ENCODE data around the gene GNAQ.
A peak's percentile ranks its signal among the peaks of the same experiment; 100 is the strongest.

GNAQ gene

DNA sequence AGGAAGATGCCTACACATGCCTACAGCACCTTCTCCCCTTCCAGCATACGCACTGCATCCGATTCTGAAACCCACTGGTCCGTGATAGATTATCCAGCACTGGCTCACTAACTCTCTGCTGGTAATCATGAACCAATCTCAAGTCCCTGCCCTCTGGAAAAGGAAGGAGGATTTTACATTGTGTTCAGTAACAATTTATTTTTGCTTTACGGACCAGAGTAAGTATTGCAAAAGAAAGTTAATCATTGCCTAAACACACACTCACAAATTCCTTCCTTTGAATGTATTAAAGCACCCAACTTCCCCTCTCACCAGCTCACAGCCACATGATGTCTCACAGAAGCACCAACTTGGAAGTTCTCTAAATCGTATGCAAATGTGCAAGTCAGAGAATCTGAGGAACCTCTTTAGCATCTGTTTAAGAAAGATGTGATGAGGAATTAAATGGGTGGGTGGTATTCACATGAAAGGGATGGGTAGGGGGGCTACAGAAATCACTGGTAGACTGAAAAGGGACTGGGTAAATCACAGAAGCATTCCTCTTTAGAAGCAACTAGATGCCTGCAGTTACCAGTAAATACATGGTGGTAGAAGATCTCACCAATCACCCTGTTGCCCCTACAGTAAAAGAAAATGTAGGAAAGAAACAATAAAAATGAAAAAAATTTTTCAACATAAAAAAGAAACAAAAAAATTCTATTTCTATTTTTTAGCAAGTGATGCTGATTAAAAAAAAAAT, 8.4 kb downstream of the GNAQ start:
- H3K27ac Mint-ChIP-seq, result no peak overlapping the region
- DNase-seq, result no peak
- H3K27me3 Mint-ChIP-seq, result no peaks in the 10 kb centered on the region
- H3K4me1 Mint-ChIP-seq, result peaks cover 65% of the 10 kb centered on the region
- no peaks in the 10 kb centered on the region for H3K9me3 Mint-ChIP-seq
- peak overlapping the region; percentile 30 to 53 for H3K4me3 Mint-ChIP-seq
- peak; percentile 60 for ATAC-seq

DNA sequence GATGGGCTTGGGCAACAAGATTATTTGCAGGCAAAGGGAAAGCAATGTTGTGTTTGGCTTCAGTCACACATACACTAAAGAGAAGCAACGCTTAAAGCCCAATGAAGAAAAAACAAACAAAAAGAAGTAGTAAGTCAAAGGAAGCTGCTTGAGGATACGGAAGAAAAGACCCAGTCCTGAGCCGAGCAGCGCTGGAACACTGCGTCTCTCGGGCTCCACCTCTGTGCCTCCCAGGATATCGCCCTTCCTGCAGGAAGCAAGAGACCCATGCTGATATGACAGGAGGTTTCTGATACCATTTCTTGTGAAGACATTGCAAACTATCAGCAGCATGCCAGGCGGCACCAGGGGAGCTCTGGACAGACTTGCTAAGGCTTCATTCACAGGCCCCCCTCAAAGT, 9.9 kb downstream of the GNAQ start:
- H3K9me3 Mint-ChIP-seq, result no peaks in the 10 kb centered on the region
- H3K27ac Mint-ChIP-seq, result no peak overlapping the region
- ATAC-seq (no peak), DNase-seq (no peak)
- H3K4me3 Mint-ChIP-seq, result peak overlapping the region in 1 of 2 donors; percentile 41
- no peaks in the 10 kb centered on the region for H3K27me3 Mint-ChIP-seq
- H3K4me1 Mint-ChIP-seq, result peaks cover 69% of the 10 kb centered on the region

DNA sequence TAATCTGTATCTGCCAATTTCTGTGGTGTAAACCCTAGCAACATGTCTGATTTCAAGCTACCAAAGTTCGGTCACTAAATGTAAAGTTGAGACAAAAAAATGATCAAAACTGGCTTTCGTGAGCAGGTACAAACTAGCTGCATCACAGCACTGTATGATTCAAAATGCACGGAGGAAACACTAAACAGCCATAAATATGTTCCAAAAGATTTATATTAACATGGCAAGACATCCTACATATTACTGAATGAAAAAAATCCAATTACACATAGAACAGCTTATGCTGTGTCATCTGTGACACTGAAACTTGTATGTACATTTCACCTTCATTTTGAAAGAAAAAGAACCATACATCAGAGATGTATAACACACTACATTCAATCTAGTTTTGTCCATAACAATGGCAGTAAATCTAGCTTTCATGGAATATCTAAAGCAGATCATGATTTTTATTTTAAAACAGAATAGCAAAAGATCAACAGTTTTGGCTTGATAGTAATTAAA, 14.4 kb downstream of the GNAQ start:
- H3K27me3 Mint-ChIP-seq, result no peaks in the 10 kb centered on the region
- H3K4me3 Mint-ChIP-seq, result no peak overlapping the region
- ATAC-seq (no peak), DNase-seq (no peak)
- H3K9me3 Mint-ChIP-seq, result no peaks in the 10 kb centered on the region
- peaks cover 44% of the 10 kb centered on the region for H3K4me1 Mint-ChIP-seq
- H3K27ac Mint-ChIP-seq, result no peak overlapping the region

DNA sequence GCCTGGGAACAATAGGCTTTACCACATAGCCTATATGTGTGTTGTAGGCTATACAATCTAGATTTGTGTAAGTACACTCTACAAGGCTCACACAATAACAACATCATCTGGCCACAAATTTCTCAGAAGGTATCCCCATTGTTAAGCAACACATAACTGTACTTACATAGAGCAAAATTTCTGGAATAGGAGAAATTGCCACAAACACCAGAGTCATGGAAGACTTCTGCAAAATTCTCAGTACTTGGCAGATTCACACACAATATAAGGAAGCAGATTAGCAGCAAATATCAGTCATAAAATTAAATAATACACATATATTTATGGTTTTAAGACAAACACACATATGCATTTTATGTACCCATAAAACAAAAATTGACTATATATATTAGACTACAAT, 16.4 kb downstream of the GNAQ start:
- DNase-seq (no peak), ATAC-seq (no peak)
- no peak overlapping the region for H3K27ac Mint-ChIP-seq
- no peaks in the 10 kb centered on the region for H3K27me3 Mint-ChIP-seq
- H3K4me1 Mint-ChIP-seq, result peaks cover 41% of the 10 kb centered on the region
- H3K4me3 Mint-ChIP-seq, result no peak overlapping the region
- H3K9me3 Mint-ChIP-seq, result no peaks in the 10 kb centered on the region

DNA sequence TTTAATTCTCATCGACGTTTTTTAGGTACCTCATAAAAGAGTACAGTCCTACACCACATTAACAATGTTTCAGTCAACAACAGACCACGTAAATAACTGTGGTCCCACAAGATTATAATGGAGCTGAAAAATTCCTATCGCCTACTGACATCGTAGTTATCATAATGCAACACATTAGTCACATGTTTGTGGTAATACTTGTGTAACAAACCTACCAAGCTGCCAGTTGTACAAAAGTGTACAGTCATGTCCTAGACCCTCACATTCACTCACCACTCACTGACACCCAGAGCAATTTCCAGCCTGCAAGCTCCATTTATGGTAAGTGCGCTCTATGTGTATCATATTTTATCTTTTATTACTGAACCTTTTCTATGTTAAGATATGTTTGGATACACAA, 16.8 kb downstream of the GNAQ start:
- Mint-ChIP-seq H3K27me3 (no peaks in the 10 kb centered on the region), H3K9me3 (no peaks in the 10 kb centered on the region), H3K4me3 (no peak overlapping the region), H3K4me1 (peaks cover 43% of the 10 kb centered on the region), H3K27ac (no peak overlapping the region)
- DNase-seq, result no peak
- no peak for ATAC-seq

DNA sequence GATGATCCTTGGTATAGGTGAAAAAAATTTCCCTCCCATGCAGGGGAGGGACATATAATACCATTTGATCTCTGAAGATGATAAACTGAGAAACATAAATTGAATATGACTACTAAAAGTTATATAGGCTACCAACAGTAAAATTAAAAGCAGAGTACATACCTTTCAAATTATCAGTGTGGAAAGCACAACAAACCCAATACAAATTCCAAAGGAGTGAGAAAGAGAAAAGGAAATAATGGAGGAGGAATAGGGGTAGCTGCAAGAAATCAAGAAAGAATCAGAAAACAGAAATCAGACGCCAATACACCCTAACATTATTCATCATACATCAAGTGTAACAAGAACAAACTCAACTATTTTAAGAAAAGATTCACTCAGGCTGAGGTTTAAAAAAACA, 17.7 kb downstream of the GNAQ start:
- Mint-ChIP-seq H3K9me3 (no peaks in the 10 kb centered on the region), H3K27me3 (no peaks in the 10 kb centered on the region), H3K27ac (no peak overlapping the region), H3K4me3 (no peak overlapping the region), H3K4me1 (peaks cover 50% of the 10 kb centered on the region)
- DNase-seq (no peak), ATAC-seq (no peak)

DNA sequence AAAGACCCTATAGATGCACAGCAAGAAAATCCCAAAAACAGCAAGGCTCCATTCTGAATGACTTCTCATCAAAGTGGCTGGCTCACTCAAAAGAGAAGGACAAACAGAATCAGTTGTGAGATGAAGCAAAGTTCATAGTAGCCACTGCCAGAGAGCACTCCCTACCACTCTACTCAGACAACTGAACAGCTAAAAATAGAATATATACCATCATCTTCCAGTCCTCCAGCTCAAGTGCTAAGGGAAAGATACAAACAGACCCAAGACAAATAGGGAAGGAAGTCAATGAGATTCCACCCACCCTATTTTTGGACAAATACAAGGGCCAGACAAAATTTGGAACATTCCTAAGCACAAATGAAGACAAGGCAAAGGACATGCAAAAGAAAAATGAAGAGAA, 20.6 kb downstream of the GNAQ start:
- DNase-seq, result no peak
- no peak for ATAC-seq
- H3K27ac Mint-ChIP-seq, result no peak overlapping the region
- peaks cover 62% of the 10 kb centered on the region for H3K4me1 Mint-ChIP-seq
- H3K27me3 Mint-ChIP-seq, result no peaks in the 10 kb centered on the region
- peak overlapping the region in 1 of 2 donors; percentile 5 for H3K4me3 Mint-ChIP-seq
- H3K9me3 Mint-ChIP-seq, result no peaks in the 10 kb centered on the region

DNA sequence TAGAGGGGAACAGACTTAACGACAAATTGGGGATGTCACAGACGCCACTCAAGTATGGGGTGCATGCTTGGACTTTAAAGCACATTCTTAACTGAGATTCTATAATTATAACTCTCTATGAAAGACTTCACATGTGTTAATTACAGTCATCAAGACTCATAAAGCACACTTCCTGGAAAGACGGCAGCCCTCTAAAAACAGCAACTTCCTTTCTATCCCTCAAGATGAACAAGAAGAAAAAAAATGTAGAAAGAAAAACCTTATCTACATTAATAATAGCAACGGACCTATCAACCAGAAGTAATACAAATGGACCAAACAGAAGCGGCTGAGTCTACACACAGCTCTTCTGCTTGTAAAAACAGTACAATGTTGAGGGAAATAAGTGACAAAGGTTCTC, 21.2 kb downstream of the GNAQ start:
- Mint-ChIP-seq H3K27ac (peak overlapping the region; percentile 2 to 91), H3K9me3 (no peaks in the 10 kb centered on the region), H3K27me3 (no peaks in the 10 kb centered on the region), H3K4me1 (peaks cover 62% of the 10 kb centered on the region), H3K4me3 (peak overlapping the region; percentile 53 to 70)
- ATAC-seq (no peak), DNase-seq (no peak)

DNA sequence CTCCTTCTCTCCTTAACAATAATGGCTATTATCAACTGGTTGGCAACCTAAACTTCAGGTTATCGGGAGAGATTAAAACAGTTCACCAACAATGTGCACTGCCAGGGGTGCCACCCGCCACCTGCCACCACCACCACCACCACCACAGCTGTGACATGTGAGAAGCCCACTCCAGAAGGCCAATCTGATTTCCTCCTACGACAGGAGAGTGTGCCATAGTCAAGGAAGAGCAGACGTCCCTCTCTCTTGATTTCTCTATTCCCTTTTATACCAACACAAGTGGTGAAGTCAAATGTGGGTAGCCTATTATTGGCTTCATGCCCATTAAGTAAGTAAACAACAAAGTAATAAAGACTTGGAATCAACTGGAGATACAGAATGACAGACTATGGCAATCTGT, 22.4 kb downstream of the GNAQ start:
- Mint-ChIP-seq H3K4me1 (peaks cover 64% of the 10 kb centered on the region), H3K4me3 (peak overlapping the region in 1 of 2 donors; percentile 70), H3K9me3 (peaks cover 0 to 5% of the 10 kb centered on the region in 2 donors), H3K27ac (peak overlapping the region in 1 of 2 donors; percentile 91), H3K27me3 (no peaks in the 10 kb centered on the region)
- ATAC-seq (no peak), DNase-seq (no peak)

DNA sequence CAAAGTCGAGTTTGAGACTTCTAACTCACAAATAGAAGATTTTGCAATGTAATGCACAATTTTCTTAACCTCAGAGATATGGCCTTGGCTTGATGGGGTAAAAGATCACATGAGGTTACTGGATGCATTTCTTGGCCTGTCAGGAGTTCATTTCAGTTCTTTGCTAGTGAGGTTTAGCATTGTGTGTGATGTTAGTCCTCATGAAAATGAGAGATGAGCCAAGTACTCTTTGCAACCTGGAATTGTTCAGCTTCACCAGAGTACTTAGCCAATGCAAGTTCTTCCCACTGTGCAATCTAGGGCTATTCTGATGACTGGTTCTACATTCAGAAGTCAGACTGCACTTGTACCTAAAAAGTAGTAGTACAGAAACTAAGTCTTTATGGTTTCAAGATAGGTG, 24.9 kb downstream of the GNAQ start:
- peaks cover 79% of the 10 kb centered on the region for H3K4me1 Mint-ChIP-seq
- H3K9me3 Mint-ChIP-seq, result peaks cover 0 to 5% of the 10 kb centered on the region in 2 donors
- DNase-seq, result no peak
- no peak overlapping the region for H3K4me3 Mint-ChIP-seq
- no peak for ATAC-seq
- no peak overlapping the region for H3K27ac Mint-ChIP-seq
- no peaks in the 10 kb centered on the region for H3K27me3 Mint-ChIP-seq

DNA sequence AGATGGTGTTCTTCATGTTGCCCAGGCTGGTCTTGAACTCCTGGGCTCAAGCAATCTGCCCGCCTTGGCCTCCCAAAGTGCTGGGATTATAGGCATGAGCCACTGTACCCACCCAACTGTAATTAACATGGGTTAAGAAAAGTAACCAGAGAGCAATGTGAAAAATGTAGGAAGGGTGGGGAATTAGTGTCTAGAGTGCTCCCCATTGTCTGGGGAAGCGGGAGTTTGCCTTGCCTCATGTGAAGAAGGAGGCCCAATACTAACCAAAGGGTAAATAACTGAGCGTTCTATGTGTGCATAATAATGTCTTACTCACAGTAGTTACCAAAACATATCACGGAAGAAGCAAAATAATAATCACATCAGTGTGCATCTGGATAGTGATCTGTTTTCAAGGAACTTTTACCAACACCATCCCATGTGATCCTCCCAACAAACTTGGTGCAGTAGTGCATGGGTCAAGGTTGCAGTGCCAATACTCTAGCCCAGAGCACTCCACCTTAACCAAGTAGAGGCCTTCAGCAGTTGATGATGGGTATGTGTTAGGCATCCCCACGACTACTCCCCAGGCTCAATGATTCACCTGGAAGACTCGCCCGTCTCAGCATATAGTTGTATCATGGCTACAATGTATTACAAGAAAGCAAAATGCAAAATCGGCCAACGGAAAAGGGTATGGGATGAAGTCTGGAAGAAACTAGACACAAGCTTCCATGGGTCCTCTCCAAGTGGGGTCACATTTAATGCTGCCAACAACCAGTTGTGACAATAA, 26.2 kb downstream of the GNAQ start:
- no peaks in the 10 kb centered on the region for H3K27me3 Mint-ChIP-seq
- no peak overlapping the region for H3K27ac Mint-ChIP-seq
- DNase-seq (no peak), ATAC-seq (no peak)
- H3K4me1 Mint-ChIP-seq, result peaks cover 75% of the 10 kb centered on the region
- peaks cover 0 to 5% of the 10 kb centered on the region in 2 donors for H3K9me3 Mint-ChIP-seq
- no peak overlapping the region for H3K4me3 Mint-ChIP-seq

DNA sequence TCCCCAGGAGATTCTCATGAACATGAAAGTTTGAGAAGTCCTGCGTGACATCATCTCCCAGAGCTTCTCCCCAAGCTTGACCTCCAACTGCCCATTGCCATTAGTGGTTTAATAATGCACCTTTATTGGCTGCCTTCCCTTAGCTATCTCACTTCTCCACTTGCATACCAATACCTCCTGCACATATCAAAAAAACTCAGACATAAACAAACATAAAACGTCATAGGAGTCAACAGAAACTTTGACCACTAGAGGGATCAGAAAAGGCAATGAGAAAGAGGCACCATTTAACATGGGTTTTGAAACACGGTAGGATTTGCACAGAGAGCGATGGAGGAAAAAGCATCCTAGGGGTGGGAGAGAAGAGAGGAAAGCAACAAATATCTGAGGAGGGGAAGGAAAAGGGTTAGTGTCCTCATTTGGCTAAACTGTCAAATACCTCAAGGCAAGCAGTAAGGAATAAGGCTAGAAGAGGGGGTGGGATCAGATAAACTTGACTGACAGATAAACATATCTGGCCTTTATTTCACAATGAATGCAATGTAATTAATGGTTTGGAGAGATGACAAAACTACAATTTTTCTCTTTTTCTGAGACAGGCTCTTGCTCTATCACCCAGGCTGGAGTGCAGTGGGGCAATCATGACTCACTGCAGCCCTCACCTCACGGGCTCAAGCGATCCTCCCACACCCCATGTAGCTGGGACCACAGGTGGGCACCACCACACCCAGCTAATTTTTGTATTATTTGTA, 27.0 kb downstream of the GNAQ start:
- H3K9me3 Mint-ChIP-seq, result peaks cover 0 to 5% of the 10 kb centered on the region in 2 donors
- DNase-seq (no peak), ATAC-seq (no peak)
- H3K4me3 Mint-ChIP-seq, result no peak overlapping the region
- H3K4me1 Mint-ChIP-seq, result peaks cover 72% of the 10 kb centered on the region
- H3K27ac Mint-ChIP-seq, result no peak overlapping the region
- H3K27me3 Mint-ChIP-seq, result no peaks in the 10 kb centered on the region

DNA sequence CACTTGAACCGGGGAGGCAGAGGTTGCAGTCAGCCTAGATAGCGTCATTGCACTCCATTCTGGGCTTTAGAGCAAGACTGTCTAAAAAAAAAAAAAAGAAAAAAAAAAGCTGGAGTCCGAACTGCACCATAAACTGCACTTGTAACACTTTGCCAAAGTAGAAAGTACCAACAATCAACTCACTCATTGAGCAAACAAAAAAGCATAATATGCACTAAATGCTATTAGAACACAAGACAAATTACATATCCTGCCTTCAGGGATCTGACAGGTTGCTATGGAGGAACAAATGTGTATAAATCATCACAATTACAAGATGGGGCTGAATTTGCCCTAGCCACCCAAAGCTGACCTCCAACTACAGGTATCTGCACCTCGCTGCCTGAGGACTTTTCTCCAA, 27.9 kb downstream of the GNAQ start:
- no peak for ATAC-seq
- H3K4me3 Mint-ChIP-seq, result no peak overlapping the region
- H3K4me1 Mint-ChIP-seq, result peaks cover 69% of the 10 kb centered on the region
- no peak overlapping the region for H3K27ac Mint-ChIP-seq
- peaks cover 0 to 5% of the 10 kb centered on the region in 2 donors for H3K9me3 Mint-ChIP-seq
- H3K27me3 Mint-ChIP-seq, result no peaks in the 10 kb centered on the region
- DNase-seq, result no peak

DNA sequence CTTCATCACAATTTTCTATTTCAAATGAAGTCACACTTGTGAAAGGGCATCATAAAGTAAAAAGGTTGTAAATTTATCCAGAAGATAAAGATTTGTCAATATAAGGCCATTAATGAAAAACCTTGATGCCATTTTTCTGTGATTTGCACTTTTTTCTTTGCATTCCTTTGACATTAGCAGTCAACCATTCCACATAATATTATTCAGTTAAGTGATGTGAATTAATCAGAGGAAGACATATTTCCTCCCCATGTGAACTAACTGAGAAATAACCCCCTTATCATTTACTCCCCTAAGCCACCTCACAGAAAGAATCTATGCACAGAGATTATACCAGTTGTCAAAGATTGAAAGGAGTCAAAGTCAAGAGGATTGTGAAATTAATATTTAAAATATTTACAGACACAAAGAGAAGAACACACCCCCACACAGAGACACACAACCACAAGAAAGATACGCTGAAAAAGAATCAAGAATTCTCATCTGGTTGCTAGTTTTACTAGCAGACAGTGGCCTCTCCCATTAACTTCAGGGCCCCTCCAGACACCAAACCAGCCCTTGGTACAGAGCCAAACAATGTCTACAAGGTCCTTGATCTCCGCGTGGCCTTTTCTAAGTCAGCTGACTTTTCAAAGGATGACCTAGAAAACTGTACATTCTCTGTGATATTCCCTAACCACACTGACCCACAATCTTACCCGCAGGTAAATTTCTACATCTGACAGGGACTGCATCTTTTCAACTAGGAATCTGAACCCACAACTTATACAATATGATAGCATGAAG, 29.5 kb downstream of the GNAQ start:
- no peaks in the 10 kb centered on the region for H3K27me3 Mint-ChIP-seq
- peak overlapping the region; percentile 21 to 41 for H3K4me3 Mint-ChIP-seq
- no peak for DNase-seq
- peaks cover 0 to 5% of the 10 kb centered on the region in 2 donors for H3K9me3 Mint-ChIP-seq
- peaks cover 70% of the 10 kb centered on the region for H3K4me1 Mint-ChIP-seq
- ATAC-seq, result no peak
- H3K27ac Mint-ChIP-seq, result peak overlapping the region in 1 of 2 donors; percentile 21

DNA sequence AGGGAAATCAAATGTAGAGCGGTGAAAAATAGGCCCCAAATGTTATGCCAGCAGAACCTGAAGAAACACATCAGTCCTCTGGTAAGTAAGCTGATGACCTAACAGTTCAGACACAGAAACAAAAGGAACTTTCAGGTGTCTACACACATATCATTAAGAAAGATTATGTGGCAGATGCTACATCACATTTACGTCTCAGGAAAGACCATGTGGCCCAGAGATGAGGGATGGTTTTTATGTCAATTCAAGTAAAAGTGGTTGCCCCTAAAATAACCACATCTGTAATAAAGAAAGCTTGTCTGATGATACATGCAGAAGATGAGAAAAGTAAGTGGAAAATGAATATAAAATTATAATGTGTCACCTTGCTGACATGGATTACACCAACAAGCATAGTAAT, 31.4 kb downstream of the GNAQ start:
- DNase-seq, result peak in 1 of 2 donors; percentile 39
- H3K27me3 Mint-ChIP-seq, result no peaks in the 10 kb centered on the region
- H3K9me3 Mint-ChIP-seq, result peaks cover 0 to 5% of the 10 kb centered on the region in 2 donors
- H3K4me3 Mint-ChIP-seq, result peak overlapping the region in 1 of 2 donors; percentile 30
- peak; percentile 96 for ATAC-seq
- no peak overlapping the region for H3K27ac Mint-ChIP-seq
- H3K4me1 Mint-ChIP-seq, result peaks cover 72% of the 10 kb centered on the region

Data from stimulated activated naive CD8-positive, alpha-beta T cell treated with anti-CD3 and anti-CD28 coated beads, Interleukin-15, amount 100 ng/mL, for 72 hours (primary cell).